Measurements from ENCODE around the gene BHLHE23. TPM values are rescaled to one million over a fixed set of nuclear protein-coding genes. Genes with fewer than 3 reads are reported as not detected.

The BHLHE23 gene
- total and polyA plus RNA-seq, 2 donors from 2014 or later = not detected

DNA sequence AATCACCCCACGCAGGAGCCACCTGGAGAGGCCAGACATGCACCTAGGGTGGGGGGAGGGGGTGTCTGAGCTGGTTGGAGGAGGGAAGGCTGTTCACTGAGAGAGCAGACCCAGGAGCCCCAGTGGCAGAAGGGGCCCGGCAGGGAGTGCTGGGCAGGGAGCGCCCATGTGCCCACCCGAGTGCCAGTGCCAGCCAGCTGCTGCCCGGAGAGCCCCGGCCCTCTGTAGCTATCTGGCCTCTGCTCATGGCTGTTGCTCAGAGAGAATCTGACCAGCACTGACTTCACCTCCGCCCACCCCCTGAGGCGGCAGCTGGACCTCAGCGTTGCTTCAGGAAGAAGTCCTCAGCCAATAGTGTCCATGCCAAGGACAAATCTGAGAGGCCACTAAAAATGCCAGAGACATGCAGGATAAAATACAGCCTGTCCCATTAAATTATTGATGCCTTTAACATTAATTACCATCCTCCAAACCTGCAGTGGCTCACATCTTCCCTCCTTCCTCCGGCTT lies 31.5 kb downstream of the BHLHE23 start:
- intact Hi-C loops (cut with DNase I) = no loop called here
- Histone ChIP-seq H3K9me3 (ENCODE audit: control insufficient read depth in 2 of 3, insufficient read depth in 1 of 3, low read length in 3 of 3) (no peaks in the 10 kb centered on the region), H3K4me1 (ENCODE audit: control insufficient read depth in 2 of 3, insufficient read depth in 2 of 3, low read depth in 1 of 3, low read length in 3 of 3) (peaks cover 0 to 2% (median 0%) of the 10 kb centered on the region in 3 donors), H3K27ac (ENCODE audit: low read depth in 2 of 2, low read length in 2 of 2) (no peak overlapping the region), H3K36me3 (ENCODE audit: control insufficient read depth in 2 of 3, insufficient read depth in 3 of 3, low read length in 3 of 3) (no peaks in the 10 kb centered on the region), H3K4me3 (ENCODE audit: low read length in 3 of 3) (no peak overlapping the region), H3K9ac (ENCODE audit: low read length in 3 of 3) (no peak overlapping the region), H3K27me3 (ENCODE audit: control insufficient read depth, insufficient read depth, low read length) (peaks cover 17% of the 10 kb centered on the region)
- TF ChIP-seq, protein P1, sequence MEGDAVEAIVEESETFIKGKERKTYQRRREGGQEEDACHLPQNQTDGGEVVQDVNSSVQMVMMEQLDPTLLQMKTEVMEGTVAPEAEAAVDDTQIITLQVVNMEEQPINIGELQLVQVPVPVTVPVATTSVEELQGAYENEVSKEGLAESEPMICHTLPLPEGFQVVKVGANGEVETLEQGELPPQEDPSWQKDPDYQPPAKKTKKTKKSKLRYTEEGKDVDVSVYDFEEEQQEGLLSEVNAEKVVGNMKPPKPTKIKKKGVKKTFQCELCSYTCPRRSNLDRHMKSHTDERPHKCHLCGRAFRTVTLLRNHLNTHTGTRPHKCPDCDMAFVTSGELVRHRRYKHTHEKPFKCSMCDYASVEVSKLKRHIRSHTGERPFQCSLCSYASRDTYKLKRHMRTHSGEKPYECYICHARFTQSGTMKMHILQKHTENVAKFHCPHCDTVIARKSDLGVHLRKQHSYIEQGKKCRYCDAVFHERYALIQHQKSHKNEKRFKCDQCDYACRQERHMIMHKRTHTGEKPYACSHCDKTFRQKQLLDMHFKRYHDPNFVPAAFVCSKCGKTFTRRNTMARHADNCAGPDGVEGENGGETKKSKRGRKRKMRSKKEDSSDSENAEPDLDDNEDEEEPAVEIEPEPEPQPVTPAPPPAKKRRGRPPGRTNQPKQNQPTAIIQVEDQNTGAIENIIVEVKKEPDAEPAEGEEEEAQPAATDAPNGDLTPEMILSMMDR (IDR thresholded peaks at IDR 0.05; ENCODE audit: borderline replicate concordance, extremely low read depth, insufficient read depth) = no peak
- DNase-seq (no peak), FAIRE-seq (no peak)

DNA sequence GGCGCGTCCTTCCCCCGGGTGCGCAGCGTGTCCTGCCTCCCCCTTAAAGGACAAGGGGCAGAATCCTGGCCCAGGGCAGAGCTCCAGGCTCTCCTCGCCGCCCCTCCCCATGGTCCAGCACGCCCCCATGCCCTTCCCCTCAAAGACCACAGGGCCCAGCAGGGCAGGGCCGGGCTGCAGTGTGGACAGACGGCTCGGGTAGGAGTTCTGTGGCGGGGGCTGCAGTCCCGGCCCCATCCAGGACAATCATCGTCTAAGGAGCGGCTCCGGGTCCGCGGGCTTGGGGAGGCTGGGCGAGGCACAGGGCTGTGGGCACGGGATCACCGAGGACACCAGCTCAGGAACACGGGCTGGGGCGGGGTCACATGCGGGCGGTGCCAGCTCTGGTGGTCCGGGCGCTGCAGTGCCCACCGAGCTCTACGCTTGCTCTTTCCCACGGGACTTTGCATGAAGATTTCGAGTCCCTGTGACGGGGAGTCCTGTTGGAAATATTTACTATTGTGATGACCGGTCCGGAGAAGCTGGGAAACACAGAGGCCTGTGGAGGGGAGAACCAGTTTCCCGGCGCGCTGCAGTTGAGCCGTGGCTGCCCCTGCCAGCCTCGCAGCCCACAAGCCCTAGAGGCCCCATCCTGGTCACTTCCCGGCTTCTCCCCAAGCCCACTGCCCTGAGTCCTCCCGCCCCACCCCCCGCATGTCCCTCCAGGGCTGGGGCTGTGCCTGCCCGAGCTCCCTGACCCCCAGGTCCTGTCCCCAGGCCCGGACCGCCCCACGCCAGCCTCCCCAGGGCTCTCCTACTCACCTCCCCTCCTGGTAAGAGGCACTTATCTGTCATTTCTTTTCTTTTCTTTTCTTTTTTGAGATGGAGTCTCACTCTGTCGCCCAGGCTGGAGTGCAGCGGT lies 33.7 kb downstream of the BHLHE23 start:
- H3K27ac ChIP-seq (ENCODE audit: low read depth in 2 of 2, low read length in 2 of 2) = no peak overlapping the region
- H3K4me1 ChIP-seq (ENCODE audit: control insufficient read depth in 2 of 3, insufficient read depth in 2 of 3, low read depth in 1 of 3, low read length in 3 of 3) = peaks cover 0 to 2% (median 0%) of the 10 kb centered on the region in 3 donors
- no peaks in the 10 kb centered on the region for H3K36me3 ChIP-seq (ENCODE audit: control insufficient read depth in 2 of 3, insufficient read depth in 3 of 3, low read length in 3 of 3)
- FAIRE-seq (no peak), DNase-seq (no peak)
- no peak overlapping the region for H3K9ac ChIP-seq (ENCODE audit: low read length in 3 of 3)
- intact Hi-C loops (cut with DNase I) = no loop called here
- no peak overlapping the region for H3K4me3 ChIP-seq (ENCODE audit: low read length in 3 of 3)
- peaks cover 9% of the 10 kb centered on the region for H3K27me3 ChIP-seq (ENCODE audit: control insufficient read depth, insufficient read depth, low read length)
- TF ChIP-seq, protein P1 (IDR thresholded peaks at IDR 0.05; ENCODE audit: borderline replicate concordance, extremely low read depth, insufficient read depth) = no peak
- no peaks in the 10 kb centered on the region for H3K9me3 ChIP-seq (ENCODE audit: control insufficient read depth in 2 of 3, insufficient read depth in 1 of 3, low read length in 3 of 3)

DNA sequence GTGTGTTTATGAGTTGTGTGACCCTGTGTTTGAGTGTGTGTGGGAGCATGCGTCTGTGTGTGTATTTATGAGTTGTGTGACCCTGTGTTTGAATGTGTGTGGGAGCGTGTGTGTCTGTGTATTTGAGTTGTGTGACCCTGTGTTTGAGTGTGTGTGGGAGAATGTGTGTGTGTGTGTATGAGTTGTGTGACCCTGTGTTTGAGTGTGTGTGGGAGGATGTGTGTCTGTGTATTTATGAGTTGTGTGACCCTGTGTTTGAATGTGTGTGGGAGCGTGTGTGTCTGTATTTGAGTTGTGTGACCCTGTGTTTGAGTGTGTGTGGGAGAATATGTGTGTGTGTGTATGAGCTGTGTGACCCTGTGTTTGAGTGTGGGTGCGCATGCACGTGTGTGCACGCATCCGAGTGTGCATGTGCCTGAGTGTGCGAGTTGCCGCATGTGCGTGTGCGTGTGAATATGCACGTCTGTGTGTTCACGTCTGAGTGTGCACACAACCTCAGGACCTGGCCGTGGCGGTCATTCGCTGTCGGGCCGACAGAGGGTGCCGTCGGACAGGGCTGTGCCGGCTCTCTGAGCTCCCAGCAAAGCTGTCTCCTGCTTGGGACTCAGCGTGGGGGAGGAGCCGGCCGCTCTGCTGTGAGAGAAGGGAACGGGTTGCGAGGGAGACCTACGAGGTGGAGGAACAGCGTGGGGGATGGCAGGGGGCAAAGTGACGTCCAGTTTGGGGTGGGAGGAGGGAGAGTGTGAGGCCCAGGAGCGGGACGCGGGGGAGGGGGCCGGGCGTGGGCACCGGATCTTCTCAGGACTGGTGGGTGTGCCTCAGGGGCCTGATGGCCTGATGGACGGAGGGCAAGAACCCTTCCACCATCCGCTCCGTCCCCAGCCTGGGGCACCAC lies 34.6 kb downstream of the BHLHE23 start:
- TF ChIP-seq, protein P1 (IDR thresholded peaks at IDR 0.05; ENCODE audit: borderline replicate concordance, extremely low read depth, insufficient read depth) = peak; percentile 87
- FAIRE-seq = no peak
- intact Hi-C loops (cut with DNase I) = no loop called here
- no peaks in the 10 kb centered on the region for H3K36me3 ChIP-seq (ENCODE audit: control insufficient read depth in 2 of 3, insufficient read depth in 3 of 3, low read length in 3 of 3)
- H3K4me1 ChIP-seq (ENCODE audit: control insufficient read depth in 2 of 3, insufficient read depth in 2 of 3, low read depth in 1 of 3, low read length in 3 of 3) = peaks cover 0 to 2% (median 0%) of the 10 kb centered on the region in 3 donors
- no peak overlapping the region for H3K27ac ChIP-seq (ENCODE audit: low read depth in 2 of 2, low read length in 2 of 2)
- H3K9ac ChIP-seq (ENCODE audit: low read length in 3 of 3) = no peak overlapping the region
- H3K9me3 ChIP-seq (ENCODE audit: control insufficient read depth in 2 of 3, insufficient read depth in 1 of 3, low read length in 3 of 3) = no peaks in the 10 kb centered on the region
- H3K27me3 ChIP-seq (ENCODE audit: control insufficient read depth, insufficient read depth, low read length) = peaks cover 9% of the 10 kb centered on the region
- H3K4me3 ChIP-seq (ENCODE audit: low read length in 3 of 3) = no peak overlapping the region
- DNase-seq = peak; percentile 93 to 95 (median 94)

Measured in kidney (tissue), 14 donors.